ENCODE results near the gene JARID2. TPM values are rescaled to one million over a fixed set of nuclear protein-coding genes. Genes with fewer than 3 reads are reported as not detected.

JARID2 gene
- total and polyA plus RNA-seq, 4 donors: 1.4 to 12.3 (median 3.4) TPM

- no peak for DNase-seq (ENCODE audit: low spot score)
- no peaks in the 10 kb centered on the region for H3K36me3 ChIP-seq (ENCODE audit: control insufficient read depth in 4 of 4, insufficient read depth in 3 of 4, low read depth in 1 of 4, low read length in 3 of 4)
- no peak overlapping the region for H3K9ac ChIP-seq (ENCODE audit: low read depth in 1 of 2, low read length in 2 of 2)
- no peaks in the 10 kb centered on the region for H3K27me3 ChIP-seq (ENCODE audit: control insufficient read depth in 4 of 4, insufficient read depth in 4 of 4, low read length in 3 of 4)
- TF ChIP-seq EGR1 (IDR thresholded peaks at IDR 0.05; ENCODE audit: low read depth in 2 of 2) (no peak), RXRA (IDR thresholded peaks at IDR 0.05) (no peak), ATF3 (IDR thresholded peaks at IDR 0.05) (no peak), YY1 (IDR thresholded peaks at IDR 0.05) (no peak), CTCF (IDR thresholded peaks at IDR 0.05; ENCODE audit: low read depth, low read length, missing input control) (no peak), RAD21 (IDR thresholded peaks at IDR 0.05) (no peak)
- no peak overlapping the region for H3K4me3 ChIP-seq (ENCODE audit: low read depth in 1 of 3, low read length in 3 of 3)
- peaks cover 0 to 10% (median 4%) of the 10 kb centered on the region in 4 donors for H3K9me3 ChIP-seq (ENCODE audit: control insufficient read depth in 4 of 4, low read length in 3 of 4)
- 88% methylated on average over 7 of the region's 7 CpGs for whole genome bisulfite sequencing
- no peak overlapping the region for H3K27ac ChIP-seq (ENCODE audit: low read depth in 1 of 2, low read length in 2 of 2)
- peaks cover 0 to 4% (median 0%) of the 10 kb centered on the region in 4 donors for H3K4me1 ChIP-seq (ENCODE audit: control insufficient read depth in 4 of 4, insufficient read depth in 4 of 4, low read length in 3 of 4)
These were observed 177.6 kb downstream of the JARID2 start for GRCh38 chr6:15423286-15423993.

- peaks cover 0 to 8% (median 3%) of the 10 kb centered on the region in 4 donors for H3K4me1 ChIP-seq (ENCODE audit: control insufficient read depth in 4 of 4, insufficient read depth in 4 of 4, low read length in 3 of 4)
- no peak overlapping the region for H3K27ac ChIP-seq (ENCODE audit: low read depth in 1 of 2, low read length in 2 of 2)
- H3K9ac ChIP-seq (ENCODE audit: low read depth in 1 of 2, low read length in 2 of 2): no peak overlapping the region
- 91% methylated on average over 5 of the region's 5 CpGs for WGBS
- no peaks in the 10 kb centered on the region for H3K36me3 ChIP-seq (ENCODE audit: control insufficient read depth in 4 of 4, insufficient read depth in 3 of 4, low read depth in 1 of 4, low read length in 3 of 4)
- TF ChIP-seq ATF3 (IDR thresholded peaks at IDR 0.05) (no peak), RAD21 (IDR thresholded peaks at IDR 0.05) (no peak), SP1 (IDR thresholded peaks at IDR 0.05) (no peak), CTCF (IDR thresholded peaks at IDR 0.05; ENCODE audit: low read depth, low read length, missing input control) (no peak), FOXA2 (IDR thresholded peaks at IDR 0.05) (no peak)
- no peaks in the 10 kb centered on the region for H3K9me3 ChIP-seq (ENCODE audit: control insufficient read depth in 4 of 4, low read length in 3 of 4)
- DNase-seq (ENCODE audit: low spot score): no peak
- no peaks in the 10 kb centered on the region for H3K27me3 ChIP-seq (ENCODE audit: control insufficient read depth in 4 of 4, insufficient read depth in 4 of 4, low read length in 3 of 4)
- H3K4me3 ChIP-seq (ENCODE audit: low read depth in 1 of 3, low read length in 3 of 3): no peak overlapping the region
These were observed 180.1 kb downstream of the JARID2 start for GRCh38 chr6:15425947-15426346.

GRCh38 chr6:15426395-15426794 lies 180.5 kb downstream of the JARID2 start:
- no peak for TF ChIP-seq HNF4A (conservative IDR thresholded peaks at IDR 0.05)
- TF ChIP-seq RAD21 (IDR thresholded peaks at IDR 0.05): no peak
- TF ChIP-seq YY1 (IDR thresholded peaks at IDR 0.05): no peak
- TF ChIP-seq CTCF (IDR thresholded peaks at IDR 0.05; ENCODE audit: low read depth, low read length, missing input control): no peak
- TF ChIP-seq REST (IDR thresholded peaks at IDR 0.05): no peak
- TF ChIP-seq HNF4G (IDR thresholded peaks at IDR 0.05): no peak
- Histone ChIP-seq H3K9me3 (ENCODE audit: control insufficient read depth in 4 of 4, low read length in 3 of 4) (no peaks in the 10 kb centered on the region), H3K4me3 (ENCODE audit: low read depth in 1 of 3, low read length in 3 of 3) (no peak overlapping the region), H3K9ac (ENCODE audit: low read depth in 1 of 2, low read length in 2 of 2) (no peak overlapping the region), H3K27ac (ENCODE audit: low read depth in 1 of 2, low read length in 2 of 2) (no peak overlapping the region), H3K36me3 (ENCODE audit: control insufficient read depth in 4 of 4, insufficient read depth in 3 of 4, low read depth in 1 of 4, low read length in 3 of 4) (no peaks in the 10 kb centered on the region), H3K27me3 (ENCODE audit: control insufficient read depth in 4 of 4, insufficient read depth in 4 of 4, low read length in 3 of 4) (no peaks in the 10 kb centered on the region), H3K4me1 (ENCODE audit: control insufficient read depth in 4 of 4, insufficient read depth in 4 of 4, low read length in 3 of 4) (peaks cover 3 to 13% (median 7%) of the 10 kb centered on the region in 4 donors)
- whole genome bisulfite sequencing: over 99% methylated on average over 2 of the region's 2 CpGs
- DNase-seq (ENCODE audit: low spot score): no peak

All from liver (tissue), 9 donors.